Kidney tubule cell (primary cell): ENCODE results near the gene MYO7A.

Experiments used
- DNase-seq: peaks from one replicate; pipeline ENCODE4 v3.0.0-alpha.2; 2018; ENCODE audit warnings: low spot score

Gene MYO7A

GRCh38 chr11:77201991-77202841, 74.2 kb downstream of the MYO7A start:
- no peak for DNase-seq

- DNase-seq = no peak
Observed at GRCh38 chr11:77202941-77203900, 75.2 kb downstream of the MYO7A start.

DNA sequence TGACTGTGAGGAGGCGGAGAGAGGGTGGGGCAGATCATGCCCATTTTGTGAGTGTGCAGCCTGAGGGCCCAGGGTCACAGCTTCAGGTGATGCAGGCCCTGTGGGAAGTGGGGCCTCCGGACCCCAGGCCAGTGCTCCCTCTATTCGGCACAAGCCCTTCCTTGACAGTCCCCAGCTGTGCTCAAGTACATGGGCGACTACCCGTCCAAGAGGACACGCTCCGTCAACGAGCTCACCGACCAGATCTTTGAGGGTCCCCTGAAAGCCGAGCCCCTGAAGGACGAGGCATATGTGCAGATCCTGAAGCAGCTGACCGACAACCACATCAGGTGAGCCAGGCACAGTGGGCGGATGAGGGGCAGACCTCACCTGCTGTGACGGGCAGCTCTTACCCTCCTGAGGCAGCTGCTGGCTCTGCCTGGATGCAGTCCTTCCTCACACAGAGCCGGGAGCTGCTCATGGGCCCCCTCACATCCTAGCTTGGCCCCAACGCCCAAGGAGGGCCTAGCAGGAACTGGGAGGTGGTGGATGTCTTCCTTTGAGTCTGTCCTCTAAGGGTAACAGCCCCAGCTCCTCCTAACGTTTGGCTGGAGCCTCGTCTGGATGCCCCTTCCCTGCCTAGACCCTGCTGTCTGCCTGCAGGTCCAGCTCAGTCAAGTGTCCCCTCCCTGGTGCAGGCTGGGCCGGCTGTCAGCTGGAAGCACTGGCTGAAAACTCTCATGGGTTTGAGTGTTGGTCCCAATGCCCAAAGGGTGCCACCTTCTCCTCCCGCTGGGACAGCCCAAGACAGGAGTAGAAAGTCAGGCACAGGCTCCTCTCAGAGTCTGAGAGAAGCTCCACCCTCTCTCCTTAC, 76.1 kb downstream of the MYO7A start:
- DNase-seq = no peak

GRCh38 chr11:77204754-77205466, 76.9 kb downstream of the MYO7A start:
- no peak for DNase-seq

GRCh38 chr11:77205467-77206263, 77.6 kb downstream of the MYO7A start:
- DNase-seq = no peak

DNA sequence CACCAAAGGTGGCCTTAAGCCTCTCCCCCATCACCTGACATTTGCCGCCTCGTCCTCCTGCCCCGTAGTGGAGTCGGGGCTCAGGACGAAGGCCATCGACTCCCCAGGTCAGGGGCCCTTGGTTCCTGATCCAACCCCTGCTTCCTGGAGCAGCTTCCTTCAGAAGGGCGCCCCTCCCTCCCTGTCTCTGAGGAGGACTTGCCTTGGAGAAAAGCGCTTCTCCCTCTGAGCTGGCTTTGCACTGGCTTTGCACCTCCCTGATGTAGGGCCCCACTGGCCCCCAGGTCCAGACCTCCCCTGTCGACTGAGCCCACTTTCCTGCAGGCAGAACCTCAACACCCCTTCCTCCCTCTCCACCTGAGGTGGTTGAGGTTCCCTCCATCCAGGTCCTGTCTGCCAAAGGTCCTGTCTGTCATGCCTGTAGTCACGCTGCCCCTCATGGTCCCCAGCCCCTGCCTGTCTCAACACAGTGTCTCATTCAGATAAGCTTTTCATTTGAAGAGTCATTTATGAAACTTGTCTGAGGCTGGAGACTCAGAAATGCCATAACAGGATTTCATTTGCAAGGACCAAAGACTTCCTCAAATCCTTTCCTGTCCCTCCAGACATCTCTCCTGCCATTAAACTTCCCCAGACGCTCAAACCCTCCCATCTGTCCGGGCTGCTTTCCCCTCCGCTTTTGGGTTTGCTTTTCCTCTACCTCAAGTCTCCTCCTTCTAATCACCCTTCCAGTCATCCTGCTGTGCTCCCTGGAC, 78.4 kb downstream of the MYO7A start:
- DNase-seq = no peak

DNA sequence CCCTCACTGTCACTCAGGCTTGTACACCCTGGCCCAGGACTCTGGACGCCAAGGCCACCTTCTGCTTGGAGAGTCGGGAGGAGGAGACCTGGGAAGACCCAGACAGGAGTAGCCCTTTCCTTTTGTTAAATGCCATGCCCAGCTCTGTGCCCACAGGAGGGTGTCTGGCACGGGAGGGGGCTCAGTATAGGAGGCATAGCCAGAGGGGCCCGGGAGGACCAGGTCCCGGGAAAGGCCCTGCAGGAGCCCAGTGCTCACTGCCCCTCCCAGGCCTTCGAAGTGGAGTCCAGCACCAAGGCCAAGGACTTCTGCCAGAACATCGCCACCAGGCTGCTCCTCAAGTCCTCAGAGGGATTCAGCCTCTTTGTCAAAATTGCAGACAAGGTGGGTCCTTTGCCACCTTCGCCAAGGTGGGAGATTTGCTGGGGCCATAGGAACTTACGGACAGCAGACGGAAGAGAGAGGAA, 79.0 kb downstream of the MYO7A start:
- DNase-seq = no peak

GRCh38 chr11:77207618-77208313, 79.7 kb downstream of the MYO7A start:
- no peak for DNase-seq

- DNase-seq = no peak
Observed at GRCh38 chr11:77208535-77208934, 80.5 kb downstream of the MYO7A start.

GRCh38 chr11:77209663-77210062, 81.6 kb downstream of the MYO7A start:
- no peak for DNase-seq

GRCh38 chr11:77211040-77211451, 83.0 kb downstream of the MYO7A start:
- DNase-seq = no peak

DNA sequence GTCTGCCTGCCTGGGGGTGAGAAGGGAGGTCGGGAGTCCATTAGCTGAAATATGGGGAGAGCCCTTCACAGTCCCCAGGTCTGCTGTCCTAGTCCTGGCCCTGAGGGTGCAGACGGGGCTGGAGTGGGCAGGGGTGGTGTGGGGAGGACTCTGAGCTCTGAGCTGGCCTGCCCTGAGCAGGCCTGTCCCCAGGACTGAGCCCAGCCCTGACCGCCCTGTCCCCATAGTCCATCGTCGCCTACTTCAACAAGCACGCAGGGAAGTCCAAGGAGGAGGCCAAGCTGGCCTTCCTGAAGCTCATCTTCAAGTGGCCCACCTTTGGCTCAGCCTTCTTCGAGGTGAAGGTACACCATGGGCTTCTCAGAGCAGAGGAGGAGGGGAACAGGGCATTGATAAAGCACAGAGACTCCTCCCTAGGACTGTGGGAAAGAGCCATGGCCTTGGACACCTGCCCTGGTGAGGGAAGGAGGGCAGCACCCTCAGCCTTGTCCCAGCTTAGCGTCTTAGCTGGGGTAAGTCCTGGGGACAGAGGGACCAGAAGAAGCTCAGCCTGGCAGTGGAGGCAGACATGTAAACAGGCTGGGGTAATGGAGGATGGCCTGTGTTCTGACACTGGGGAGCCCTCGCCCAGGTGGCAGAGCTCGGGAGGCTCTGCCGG, 83.7 kb downstream of the MYO7A start:
- no peak for DNase-seq

DNA sequence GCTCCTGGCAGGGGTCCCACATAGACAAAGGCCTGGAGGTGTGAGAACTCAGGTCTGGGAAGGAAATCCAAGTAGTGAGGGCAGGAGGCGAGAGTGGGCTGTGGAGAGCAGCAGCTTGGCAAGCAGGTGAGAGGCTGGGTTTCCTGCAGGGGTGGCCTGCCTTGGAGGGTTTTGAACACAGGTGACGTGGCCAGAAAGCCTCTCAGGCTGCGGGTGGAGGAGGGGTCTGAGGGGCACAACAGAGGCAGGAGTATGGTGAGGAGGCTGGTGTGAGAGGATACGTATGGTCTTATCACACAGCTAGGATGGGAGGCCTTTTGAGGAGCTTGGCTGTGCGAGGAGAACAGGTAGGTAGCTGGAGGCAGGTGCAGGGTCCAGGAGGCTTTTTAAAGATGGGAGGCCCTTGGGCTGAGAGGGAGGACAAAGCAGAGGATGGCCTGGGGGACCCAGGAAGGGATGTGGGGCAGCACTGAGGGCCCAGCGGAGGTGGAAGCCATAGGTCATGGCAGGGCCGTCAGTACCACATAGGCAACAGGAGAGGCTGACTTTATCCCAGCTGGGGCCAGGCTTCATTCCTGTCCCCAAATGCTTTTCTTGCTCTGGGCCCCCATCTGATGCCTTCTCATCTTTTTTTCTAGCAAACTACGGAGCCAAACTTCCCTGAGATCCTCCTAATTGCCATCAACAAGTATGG, 84.4 kb downstream of the MYO7A start:
- no peak for DNase-seq

GRCh38 chr11:77213029-77213579, 85.1 kb downstream of the MYO7A start:
- DNase-seq = no peak

DNA sequence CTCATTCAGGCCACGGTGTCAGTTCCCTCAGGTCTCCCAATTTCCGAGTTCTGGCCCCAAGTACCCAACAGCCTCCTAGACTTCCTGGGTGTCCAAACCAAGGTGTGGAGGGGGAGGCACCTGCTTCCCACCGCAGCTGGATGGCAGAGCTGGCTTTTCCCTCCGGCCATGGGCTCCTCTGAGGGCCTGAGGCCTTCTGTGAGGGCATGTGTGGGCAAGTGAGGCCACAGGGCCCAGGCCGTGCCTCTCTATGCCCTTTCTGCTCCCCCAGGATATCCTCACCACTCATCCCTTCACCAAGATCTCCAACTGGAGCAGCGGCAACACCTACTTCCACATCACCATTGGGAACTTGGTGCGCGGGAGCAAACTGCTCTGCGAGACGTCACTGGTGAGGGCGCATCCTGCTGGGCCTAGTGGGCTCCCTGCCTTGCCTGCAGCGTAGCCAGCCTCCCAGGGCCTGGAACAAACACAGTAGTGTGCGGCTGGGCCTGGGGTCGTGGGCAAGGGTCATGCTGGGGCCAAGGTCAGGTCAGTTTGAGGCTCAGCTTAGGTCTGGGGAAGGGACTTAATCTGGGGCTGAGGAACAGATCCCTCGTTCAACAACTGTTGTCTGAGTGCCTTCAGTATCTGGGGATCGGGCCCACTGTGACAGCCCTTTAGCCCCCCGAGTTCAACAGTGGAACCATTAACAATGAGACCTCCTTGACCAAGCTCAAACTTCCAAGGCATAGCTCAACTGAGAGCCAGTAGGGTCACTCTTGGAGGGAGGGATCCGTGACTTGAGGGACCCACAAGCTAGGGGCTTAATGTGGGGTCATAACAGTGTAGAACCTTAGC, 85.8 kb downstream of the MYO7A start:
- DNase-seq = no peak

DNA sequence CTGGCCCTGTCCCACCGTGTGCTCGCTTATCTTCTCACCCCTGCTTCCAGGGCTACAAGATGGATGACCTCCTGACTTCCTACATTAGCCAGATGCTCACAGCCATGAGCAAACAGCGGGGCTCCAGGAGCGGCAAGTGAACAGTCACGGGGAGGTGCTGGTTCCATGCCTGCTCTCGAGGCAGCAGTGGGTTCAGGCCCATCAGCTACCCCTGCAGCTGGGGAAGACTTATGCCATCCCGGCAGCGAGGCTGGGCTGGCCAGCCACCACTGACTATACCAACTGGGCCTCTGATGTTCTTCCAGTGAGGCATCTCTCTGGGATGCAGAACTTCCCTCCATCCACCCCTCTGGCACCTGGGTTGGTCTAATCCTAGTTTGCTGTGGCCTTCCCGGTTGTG, 86.5 kb downstream of the MYO7A start:
- no peak for DNase-seq

DNA sequence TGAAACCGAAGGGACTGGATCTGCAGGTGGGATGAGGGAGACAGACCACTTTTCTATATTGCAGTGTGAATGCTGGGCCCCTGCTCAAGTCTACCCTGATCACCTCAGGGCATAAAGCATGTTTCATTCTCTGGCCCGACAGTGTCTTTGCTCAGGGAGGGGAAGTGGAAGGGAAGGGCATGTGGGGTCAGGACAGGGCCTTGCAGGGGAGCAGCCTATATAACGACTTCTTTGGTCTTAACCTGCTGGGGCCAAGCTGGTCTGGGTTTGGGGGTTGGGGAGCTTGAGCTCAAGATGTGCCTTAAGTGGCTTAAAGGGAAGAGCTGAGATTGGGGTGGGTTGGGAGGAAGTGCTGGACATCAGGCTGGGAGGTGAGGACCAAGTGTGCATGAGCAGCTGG, 87.1 kb downstream of the MYO7A start:
- no peak for DNase-seq
